ENCODE measurements around the gene SLC2A4RG. TPM values are rescaled to one million over a fixed set of nuclear protein-coding genes. Genes with fewer than 3 reads are reported as not detected.

Gene SLC2A4RG
- polyA plus RNA-seq, 1 of the 3 experiments (the other 2 are of a cell fraction), result 90.9 TPM

DNA sequence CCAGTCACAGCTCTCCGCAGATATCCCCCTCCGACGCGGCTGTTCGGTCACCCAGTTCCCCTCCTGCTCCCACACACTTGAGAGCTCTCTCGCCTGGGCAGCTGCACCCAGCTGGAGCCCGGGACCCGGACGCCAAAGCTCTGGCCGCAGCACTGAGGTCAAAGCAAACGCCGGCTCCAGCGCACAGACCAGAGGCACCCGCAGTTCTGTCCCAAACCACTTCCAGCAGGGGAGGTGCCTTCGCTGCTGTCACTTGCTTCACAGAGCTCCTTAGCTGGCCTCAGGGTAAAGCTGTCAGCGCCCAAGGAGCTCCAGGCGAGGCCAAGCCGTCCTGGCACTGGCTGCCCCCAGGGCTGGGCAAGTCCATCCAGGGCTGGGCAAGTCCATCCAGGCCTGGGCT lies 27.9 kb downstream of the SLC2A4RG start:
- no peaks in the 10 kb centered on the region for H3K79me2 ChIP-seq (ENCODE audit: insufficient read depth)
- TF ChIP-seq, protein P1, sequence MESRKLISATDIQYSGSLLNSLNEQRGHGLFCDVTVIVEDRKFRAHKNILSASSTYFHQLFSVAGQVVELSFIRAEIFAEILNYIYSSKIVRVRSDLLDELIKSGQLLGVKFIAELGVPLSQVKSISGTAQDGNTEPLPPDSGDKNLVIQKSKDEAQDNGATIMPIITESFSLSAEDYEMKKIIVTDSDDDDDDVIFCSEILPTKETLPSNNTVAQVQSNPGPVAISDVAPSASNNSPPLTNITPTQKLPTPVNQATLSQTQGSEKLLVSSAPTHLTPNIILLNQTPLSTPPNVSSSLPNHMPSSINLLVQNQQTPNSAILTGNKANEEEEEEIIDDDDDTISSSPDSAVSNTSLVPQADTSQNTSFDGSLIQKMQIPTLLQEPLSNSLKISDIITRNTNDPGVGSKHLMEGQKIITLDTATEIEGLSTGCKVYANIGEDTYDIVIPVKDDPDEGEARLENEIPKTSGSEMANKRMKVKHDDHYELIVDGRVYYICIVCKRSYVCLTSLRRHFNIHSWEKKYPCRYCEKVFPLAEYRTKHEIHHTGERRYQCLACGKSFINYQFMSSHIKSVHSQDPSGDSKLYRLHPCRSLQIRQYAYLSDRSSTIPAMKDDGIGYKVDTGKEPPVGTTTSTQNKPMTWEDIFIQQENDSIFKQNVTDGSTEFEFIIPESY (IDR thresholded peaks at IDR 0.05; ENCODE audit: borderline replicate concordance, low read depth), result no peak
- TF ChIP-seq EZH2phosphoT487 (IDR thresholded peaks at IDR 0.05; ENCODE audit: borderline replicate concordance, low read depth) (no peak), MEF2A (IDR thresholded peaks at IDR 0.05; ENCODE audit: borderline replicate concordance, low read depth) (no peak), FOSL2 (IDR thresholded peaks at IDR 0.05; ENCODE audit: borderline replicate concordance, low read depth) (no peak)
- TF ChIP-seq, protein P2, sequence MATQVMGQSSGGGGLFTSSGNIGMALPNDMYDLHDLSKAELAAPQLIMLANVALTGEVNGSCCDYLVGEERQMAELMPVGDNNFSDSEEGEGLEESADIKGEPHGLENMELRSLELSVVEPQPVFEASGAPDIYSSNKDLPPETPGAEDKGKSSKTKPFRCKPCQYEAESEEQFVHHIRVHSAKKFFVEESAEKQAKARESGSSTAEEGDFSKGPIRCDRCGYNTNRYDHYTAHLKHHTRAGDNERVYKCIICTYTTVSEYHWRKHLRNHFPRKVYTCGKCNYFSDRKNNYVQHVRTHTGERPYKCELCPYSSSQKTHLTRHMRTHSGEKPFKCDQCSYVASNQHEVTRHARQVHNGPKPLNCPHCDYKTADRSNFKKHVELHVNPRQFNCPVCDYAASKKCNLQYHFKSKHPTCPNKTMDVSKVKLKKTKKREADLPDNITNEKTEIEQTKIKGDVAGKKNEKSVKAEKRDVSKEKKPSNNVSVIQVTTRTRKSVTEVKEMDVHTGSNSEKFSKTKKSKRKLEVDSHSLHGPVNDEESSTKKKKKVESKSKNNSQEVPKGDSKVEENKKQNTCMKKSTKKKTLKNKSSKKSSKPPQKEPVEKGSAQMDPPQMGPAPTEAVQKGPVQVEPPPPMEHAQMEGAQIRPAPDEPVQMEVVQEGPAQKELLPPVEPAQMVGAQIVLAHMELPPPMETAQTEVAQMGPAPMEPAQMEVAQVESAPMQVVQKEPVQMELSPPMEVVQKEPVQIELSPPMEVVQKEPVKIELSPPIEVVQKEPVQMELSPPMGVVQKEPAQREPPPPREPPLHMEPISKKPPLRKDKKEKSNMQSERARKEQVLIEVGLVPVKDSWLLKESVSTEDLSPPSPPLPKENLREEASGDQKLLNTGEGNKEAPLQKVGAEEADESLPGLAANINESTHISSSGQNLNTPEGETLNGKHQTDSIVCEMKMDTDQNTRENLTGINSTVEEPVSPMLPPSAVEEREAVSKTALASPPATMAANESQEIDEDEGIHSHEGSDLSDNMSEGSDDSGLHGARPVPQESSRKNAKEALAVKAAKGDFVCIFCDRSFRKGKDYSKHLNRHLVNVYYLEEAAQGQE (IDR thresholded peaks at IDR 0.05; ENCODE audit: low read depth, low read length), result no peak
- no peaks in the 10 kb centered on the region for H3K9me2 ChIP-seq
- no peaks in the 10 kb centered on the region for H3K4me1 ChIP-seq (ENCODE audit: control insufficient read depth in 1 of 2, insufficient read depth in 2 of 2, low read depth in 1 of 2, low read length in 1 of 2)
- H4K20me1 ChIP-seq (ENCODE audit: insufficient read depth), result no peaks in the 10 kb centered on the region
- no peak for DNase-seq
- 75% methylated on average over 15 of the region's 18 CpGs for WGBS (ENCODE audit: low lambda C conversion rate)
- H3K4me3 ChIP-seq (ENCODE audit: low read depth in 2 of 2, low read length in 1 of 2), result no peak overlapping the region
- H3F3A ChIP-seq (replicated peaks; ENCODE audit: insufficient read depth), result no peaks in the 10 kb centered on the region
- no peaks in the 10 kb centered on the region for H3K27me3 ChIP-seq (ENCODE audit: insufficient read depth)
- no peaks in the 10 kb centered on the region for H3K9me3 ChIP-seq
- CTCF ChIA-PET, result interaction anchor here (10.0 kb wide), 1 partner anchor 7 kb away, joined by 68 read pairs; no protein-coding TSS in a partner anchor
- no peak overlapping the region for H3K4me2 ChIP-seq
- no peak overlapping the region for H3K27ac ChIP-seq (ENCODE audit: low read depth in 2 of 2, low read length in 1 of 2)
- H2AFZ ChIP-seq (ENCODE audit: low read depth), result no peak overlapping the region
- H3K36me3 ChIP-seq (replicated peaks in 1 of 2; ENCODE audit: control insufficient read depth in 1 of 2, insufficient read depth in 2 of 2, low read length in 1 of 2), result no peaks in the 10 kb centered on the region
- POLR2A ChIA-PET, result no interaction called here
- H3K9ac ChIP-seq, result no peak overlapping the region

DNA sequence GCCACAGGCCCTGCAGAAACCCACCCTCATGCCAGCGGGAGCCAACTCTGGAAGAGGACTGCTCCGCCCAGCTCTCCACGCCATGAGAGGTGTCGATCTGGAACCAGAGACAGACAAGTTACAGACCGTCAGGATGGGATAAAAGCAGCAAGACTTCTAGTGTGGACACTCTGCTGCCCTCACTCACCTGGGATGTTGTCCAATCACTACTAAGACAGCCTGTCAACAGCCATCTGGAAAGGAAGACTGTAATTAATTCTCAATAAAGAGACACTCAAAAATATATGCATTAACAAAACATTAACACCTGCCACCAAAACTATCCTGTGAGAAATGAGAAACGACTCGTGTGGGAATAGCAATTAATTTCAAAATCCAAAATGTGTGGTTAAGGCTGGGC lies 28.3 kb downstream of the SLC2A4RG start:
- Histone ChIP-seq H2AFZ (ENCODE audit: low read depth) (no peak overlapping the region), H3K27me3 (ENCODE audit: insufficient read depth) (no peaks in the 10 kb centered on the region), H4K20me1 (ENCODE audit: insufficient read depth) (no peaks in the 10 kb centered on the region), H3K27ac (ENCODE audit: low read depth in 2 of 2, low read length in 1 of 2) (no peak overlapping the region), H3F3A (replicated peaks; ENCODE audit: insufficient read depth) (no peaks in the 10 kb centered on the region), H3K4me3 (ENCODE audit: low read depth in 2 of 2, low read length in 1 of 2) (no peak overlapping the region), H3K4me2 (no peak overlapping the region), H3K9me3 (no peaks in the 10 kb centered on the region), H3K36me3 (replicated peaks in 1 of 2; ENCODE audit: control insufficient read depth in 1 of 2, insufficient read depth in 2 of 2, low read length in 1 of 2) (no peaks in the 10 kb centered on the region), H3K4me1 (ENCODE audit: control insufficient read depth in 1 of 2, insufficient read depth in 2 of 2, low read depth in 1 of 2, low read length in 1 of 2) (no peaks in the 10 kb centered on the region), H3K9me2 (no peaks in the 10 kb centered on the region), H3K79me2 (ENCODE audit: insufficient read depth) (no peaks in the 10 kb centered on the region), H3K9ac (no peak overlapping the region)
- ChIA-PET POLR2A (no interaction called here), CTCF (no interaction called here)
- 75% methylated on average over 6 of the region's 7 CpGs for WGBS (ENCODE audit: low lambda C conversion rate)
- no peak for DNase-seq
- TF ChIP-seq, protein P3, sequence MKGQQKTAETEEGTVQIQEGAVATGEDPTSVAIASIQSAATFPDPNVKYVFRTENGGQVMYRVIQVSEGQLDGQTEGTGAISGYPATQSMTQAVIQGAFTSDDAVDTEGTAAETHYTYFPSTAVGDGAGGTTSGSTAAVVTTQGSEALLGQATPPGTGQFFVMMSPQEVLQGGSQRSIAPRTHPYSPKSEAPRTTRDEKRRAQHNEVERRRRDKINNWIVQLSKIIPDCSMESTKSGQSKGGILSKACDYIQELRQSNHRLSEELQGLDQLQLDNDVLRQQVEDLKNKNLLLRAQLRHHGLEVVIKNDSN (IDR thresholded peaks at IDR 0.05; ENCODE audit: borderline replicate concordance, low read depth), result no peak
- TF ChIP-seq EP300 (IDR thresholded peaks at IDR 0.05; ENCODE audit: borderline replicate concordance in 1 of 2, low read depth in 1 of 2, low read length in 1 of 2), result no peak
- no peak for TF ChIP-seq FOXM1 (IDR thresholded peaks at IDR 0.05; ENCODE audit: low read depth)
- no peak for TF ChIP-seq TAF1 (IDR thresholded peaks at IDR 0.05; ENCODE audit: borderline replicate concordance, low read depth, low read length)
- TF ChIP-seq RXRA (IDR thresholded peaks at IDR 0.05; ENCODE audit: borderline replicate concordance, low read depth), result no peak
- TF ChIP-seq MXI1 (IDR thresholded peaks at IDR 0.05; ENCODE audit: low read depth, low read length), result no peak

Data from SK-N-SH (cell line).